Stimulated activated naive CD8-positive, alpha-beta T cell treated with anti-CD3 and anti-CD28 coated beads, Interleukin-15, amount 100 ng/mL, for 72 hours (primary cell): ENCODE measurements around the gene EGFR.
A peak's percentile ranks its signal among the peaks of the same experiment; 100 is the strongest.

Source experiments
- ATAC-seq: fragments of 150-1000 bp; cut with Tn5 transposase; 2 replicates; pipeline ENCODE4 v1.10.0; 2021; ENCODE audit warnings: mild to moderate bottlenecking, moderate library complexity
- DNase-seq, 2 donors: peaks; one replicate each; pipeline ENCODE4 v3.0.0; 2021 to 2022
- H3K27ac Mint-ChIP-seq, 2 donors: one replicate each; pipeline ENCODE4 v1.8.0; 2022; ENCODE audit warnings: mild to moderate bottlenecking in 2 of 2, mixed read lengths in 2 of 2, moderate library complexity in 2 of 2
- H3K27me3 Mint-ChIP-seq: one replicate; pipeline ENCODE4 v1.8.0; 2022; ENCODE audit warnings: mixed read lengths
- H3K4me1 Mint-ChIP-seq: one replicate; pipeline ENCODE4 v1.8.0; 2022; ENCODE audit warnings: mild to moderate bottlenecking, mixed read lengths
- H3K4me3 Mint-ChIP-seq, 2 donors: one replicate each; pipeline ENCODE4 v1.8.0; 2022; ENCODE audit warnings: mild to moderate bottlenecking in 2 of 2, mixed read lengths in 2 of 2, moderate library complexity in 1 of 2
- H3K9me3 Mint-ChIP-seq, 2 donors: one replicate each; pipeline ENCODE4 v1.8.0; 2022; ENCODE audit warnings: mixed read lengths in 2 of 2

EGFR gene

DNA sequence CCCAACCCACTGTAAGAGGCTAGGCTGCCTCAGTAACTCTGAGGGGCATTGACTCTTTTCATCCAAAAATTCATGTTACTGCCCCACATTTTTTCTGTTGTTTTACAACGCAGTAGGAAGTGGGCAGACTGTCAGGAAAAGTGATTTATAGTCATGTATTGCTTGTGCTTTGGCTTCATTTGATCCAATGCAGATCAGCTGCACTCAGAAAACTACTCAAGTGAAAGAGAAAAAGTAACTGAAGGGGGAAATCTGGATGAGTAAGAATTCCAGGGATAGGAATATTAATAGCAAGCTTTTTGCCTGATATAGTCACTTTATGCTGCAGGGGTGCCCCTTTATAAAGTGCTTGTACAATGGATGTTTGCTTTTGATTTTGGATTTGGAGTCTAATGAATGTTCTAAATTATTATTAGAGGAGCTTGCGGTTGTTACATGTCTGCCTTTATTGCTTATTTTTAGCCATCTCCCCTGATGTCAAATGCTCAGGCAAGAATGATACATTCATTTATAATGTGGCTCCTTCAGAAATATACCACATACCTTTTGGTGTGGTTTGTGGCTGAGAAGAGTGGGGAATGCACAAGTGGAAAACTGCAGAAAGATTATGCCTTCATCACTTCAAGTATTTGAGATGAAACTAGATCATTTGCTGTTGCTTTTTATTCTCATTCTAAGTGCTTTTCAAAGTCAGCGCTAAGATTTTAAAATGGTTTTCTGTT, 86.1 kb downstream of the EGFR start:
- no peaks in the 10 kb centered on the region for H3K9me3 Mint-ChIP-seq
- ATAC-seq (peak; percentile 33), DNase-seq (no peak)
- no peak overlapping the region for H3K4me3 Mint-ChIP-seq
- H3K27me3 Mint-ChIP-seq = peaks cover 68% of the 10 kb centered on the region
- no peak overlapping the region for H3K27ac Mint-ChIP-seq
- peaks cover 13% of the 10 kb centered on the region for H3K4me1 Mint-ChIP-seq

GRCh38 chr7:55105952-55106351, 87.1 kb downstream of the EGFR start:
- no peaks in the 10 kb centered on the region for H3K9me3 Mint-ChIP-seq
- no peak overlapping the region for H3K27ac Mint-ChIP-seq
- no peak for ATAC-seq
- no peak overlapping the region for H3K4me3 Mint-ChIP-seq
- H3K27me3 Mint-ChIP-seq = peaks cover 70% of the 10 kb centered on the region
- DNase-seq = no peak
- H3K4me1 Mint-ChIP-seq = peaks cover 13% of the 10 kb centered on the region

DNA sequence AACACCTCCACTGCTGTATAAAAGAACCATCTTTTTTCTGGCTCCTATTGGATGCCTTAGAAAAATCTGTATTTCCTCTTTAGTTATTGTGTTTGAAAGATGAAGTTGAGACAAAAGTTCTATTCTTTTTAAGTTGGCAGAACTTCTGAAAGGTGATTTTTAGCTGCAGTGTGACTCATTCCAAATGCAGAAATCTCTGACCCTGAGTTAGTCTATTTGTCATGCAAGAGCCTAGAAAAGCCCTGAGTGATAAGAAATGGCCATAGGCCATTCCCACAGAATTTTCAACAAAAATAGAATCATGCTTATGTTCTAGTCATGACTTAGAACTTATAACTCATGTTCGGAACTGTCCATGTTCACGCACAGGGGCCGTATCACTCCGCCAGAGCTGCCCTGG, 89.1 kb downstream of the EGFR start:
- Mint-ChIP-seq H3K4me3 (no peak overlapping the region), H3K9me3 (no peaks in the 10 kb centered on the region), H3K27ac (no peak overlapping the region), H3K4me1 (peaks cover 13% of the 10 kb centered on the region), H3K27me3 (peaks cover 65% of the 10 kb centered on the region)
- ATAC-seq = no peak
- no peak for DNase-seq

- DNase-seq (no peak), ATAC-seq (no peak)
- Mint-ChIP-seq H3K27me3 (peaks cover 67% of the 10 kb centered on the region), H3K9me3 (no peaks in the 10 kb centered on the region), H3K27ac (no peak overlapping the region), H3K4me1 (peaks cover 13% of the 10 kb centered on the region), H3K4me3 (no peak overlapping the region)
Measured at GRCh38 chr7:55108401-55108800, 89.6 kb downstream of the EGFR start.

DNA sequence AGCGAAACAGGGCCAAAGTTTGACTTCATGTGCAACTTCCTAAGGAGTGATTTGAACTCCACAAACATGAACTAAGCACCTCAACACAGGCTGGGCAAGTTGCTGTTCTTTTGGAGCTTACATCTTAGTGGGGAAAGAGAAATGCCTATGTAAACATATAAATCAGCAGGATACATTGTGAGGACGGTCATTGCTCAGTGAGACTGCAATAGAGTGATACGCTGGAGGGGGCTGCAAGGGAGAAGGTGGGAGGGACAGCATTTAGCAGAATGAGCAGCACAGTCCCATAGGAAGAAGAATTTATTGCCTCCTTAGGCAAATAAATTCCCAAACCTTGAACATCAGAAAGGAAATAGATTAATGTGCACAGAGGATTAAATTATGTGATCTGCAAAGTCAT, 90.0 kb downstream of the EGFR start:
- ATAC-seq (no peak), DNase-seq (no peak)
- no peak overlapping the region for H3K27ac Mint-ChIP-seq
- H3K4me1 Mint-ChIP-seq = peaks cover 13% of the 10 kb centered on the region
- H3K9me3 Mint-ChIP-seq = no peaks in the 10 kb centered on the region
- H3K4me3 Mint-ChIP-seq = no peak overlapping the region
- H3K27me3 Mint-ChIP-seq = peaks cover 70% of the 10 kb centered on the region

GRCh38 chr7:55109404-55110167, 90.8 kb downstream of the EGFR start:
- ATAC-seq (no peak), DNase-seq (no peak)
- Mint-ChIP-seq H3K4me1 (peaks cover 11% of the 10 kb centered on the region), H3K27ac (no peak overlapping the region), H3K9me3 (no peaks in the 10 kb centered on the region), H3K27me3 (peaks cover 70% of the 10 kb centered on the region), H3K4me3 (no peak overlapping the region)

- Mint-ChIP-seq H3K27ac (no peak overlapping the region), H3K4me3 (no peak overlapping the region), H3K4me1 (peaks cover 3% of the 10 kb centered on the region), H3K9me3 (no peaks in the 10 kb centered on the region), H3K27me3 (peaks cover 70% of the 10 kb centered on the region)
- ATAC-seq = no peak
- no peak for DNase-seq
Measured at GRCh38 chr7:55110282-55110992, 91.6 kb downstream of the EGFR start.

DNA sequence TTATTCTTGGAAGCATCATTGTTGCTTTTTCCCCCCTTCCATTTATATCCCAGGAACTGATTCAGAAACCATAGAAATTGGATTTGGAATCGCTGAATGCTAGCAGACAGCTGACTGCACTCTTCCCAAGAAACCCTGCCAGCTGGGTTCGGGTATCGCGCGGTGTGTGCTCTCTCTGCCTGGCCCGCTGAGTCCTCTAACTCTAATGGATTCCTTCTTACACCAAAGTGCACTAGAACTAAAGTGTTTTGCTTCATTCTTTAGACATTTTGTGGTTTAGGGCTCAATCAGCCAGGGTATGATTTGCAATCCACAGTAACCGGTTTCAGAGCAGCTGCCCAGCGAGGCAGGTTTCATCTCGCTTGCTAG, 92.2 kb downstream of the EGFR start:
- Mint-ChIP-seq H3K9me3 (no peaks in the 10 kb centered on the region), H3K4me3 (no peak overlapping the region), H3K27me3 (peaks cover 74% of the 10 kb centered on the region), H3K4me1 (no peaks in the 10 kb centered on the region), H3K27ac (no peak overlapping the region)
- no peak for ATAC-seq
- no peak for DNase-seq

DNA sequence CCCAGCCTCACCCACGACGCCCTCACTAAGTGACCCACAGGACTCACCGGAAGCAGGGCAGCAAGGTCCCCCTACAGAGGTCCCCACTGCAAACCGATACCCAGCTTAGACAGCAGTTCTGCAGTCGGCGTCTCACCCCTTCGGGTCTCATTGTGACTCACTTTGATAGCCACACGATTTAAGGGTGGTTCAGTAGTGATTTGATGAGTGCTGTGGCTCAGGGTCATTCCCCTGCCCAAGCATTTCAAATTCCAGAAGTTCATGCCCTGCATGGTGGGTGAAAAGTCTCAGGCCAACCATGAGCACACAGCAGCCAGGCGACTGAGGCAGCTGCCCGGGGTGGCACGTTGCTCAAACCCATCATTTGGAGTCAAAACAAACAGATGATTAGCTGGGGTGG, 93.2 kb downstream of the EGFR start:
- DNase-seq (no peak), ATAC-seq (no peak)
- H3K27me3 Mint-ChIP-seq = peaks cover 70% of the 10 kb centered on the region
- no peaks in the 10 kb centered on the region for H3K4me1 Mint-ChIP-seq
- H3K4me3 Mint-ChIP-seq = no peak overlapping the region
- H3K27ac Mint-ChIP-seq = no peak overlapping the region
- H3K9me3 Mint-ChIP-seq = no peaks in the 10 kb centered on the region

- ATAC-seq = no peak
Measured at GRCh38 chr7:55113760-55114540, 95.1 kb downstream of the EGFR start.

DNA sequence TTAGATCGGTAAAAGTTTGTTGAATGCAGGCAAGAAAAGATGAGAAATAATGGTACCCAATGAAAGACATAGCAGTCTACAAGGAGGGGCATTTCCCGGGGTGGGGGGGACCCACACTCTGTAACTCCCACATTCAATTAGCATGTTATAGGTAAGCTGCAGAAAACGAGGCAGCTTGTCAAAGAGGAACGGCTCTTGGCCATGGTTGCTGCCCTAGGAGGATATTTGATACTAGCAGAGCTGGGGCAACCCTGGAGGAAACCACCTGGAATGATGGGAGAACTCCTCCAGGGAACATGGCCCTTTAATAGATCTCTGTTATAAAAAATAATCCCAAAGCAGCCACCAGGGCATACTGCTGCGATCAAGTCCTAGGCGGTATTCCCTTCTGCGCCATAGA, 98.5 kb downstream of the EGFR start:
- ATAC-seq = no peak

More at GRCh38 chr7:55113760-55114540, 95.1 kb downstream of the EGFR start:
- peaks cover 59% of the 10 kb centered on the region for H3K27me3 Mint-ChIP-seq
- H3K4me1 Mint-ChIP-seq = no peaks in the 10 kb centered on the region
- no peaks in the 10 kb centered on the region for H3K9me3 Mint-ChIP-seq
- DNase-seq = no peak
- no peak overlapping the region for H3K4me3 Mint-ChIP-seq
- H3K27ac Mint-ChIP-seq = no peak overlapping the region

GRCh38 chr7:55118426-55118825, 99.6 kb downstream of the EGFR start:
- Mint-ChIP-seq H3K4me1 (no peaks in the 10 kb centered on the region), H3K27me3 (peaks cover 40% of the 10 kb centered on the region), H3K4me3 (no peak overlapping the region), H3K9me3 (no peaks in the 10 kb centered on the region), H3K27ac (no peak overlapping the region)
- DNase-seq (no peak), ATAC-seq (no peak)

More for the DNA sequence above, 98.5 kb downstream of the EGFR start:
- H3K27me3 Mint-ChIP-seq = peaks cover 45% of the 10 kb centered on the region
- no peak overlapping the region for H3K27ac Mint-ChIP-seq
- DNase-seq = no peak
- H3K4me3 Mint-ChIP-seq = no peak overlapping the region
- H3K4me1 Mint-ChIP-seq = no peaks in the 10 kb centered on the region
- H3K9me3 Mint-ChIP-seq = no peaks in the 10 kb centered on the region

GRCh38 chr7:55119571-55119970, 100.8 kb downstream of the EGFR start:
- Mint-ChIP-seq H3K9me3 (no peaks in the 10 kb centered on the region), H3K4me1 (no peaks in the 10 kb centered on the region), H3K27me3 (peaks cover 37% of the 10 kb centered on the region), H3K4me3 (no peak overlapping the region), H3K27ac (no peak overlapping the region)
- ATAC-seq (peak; percentile 36), DNase-seq (no peak)

DNA sequence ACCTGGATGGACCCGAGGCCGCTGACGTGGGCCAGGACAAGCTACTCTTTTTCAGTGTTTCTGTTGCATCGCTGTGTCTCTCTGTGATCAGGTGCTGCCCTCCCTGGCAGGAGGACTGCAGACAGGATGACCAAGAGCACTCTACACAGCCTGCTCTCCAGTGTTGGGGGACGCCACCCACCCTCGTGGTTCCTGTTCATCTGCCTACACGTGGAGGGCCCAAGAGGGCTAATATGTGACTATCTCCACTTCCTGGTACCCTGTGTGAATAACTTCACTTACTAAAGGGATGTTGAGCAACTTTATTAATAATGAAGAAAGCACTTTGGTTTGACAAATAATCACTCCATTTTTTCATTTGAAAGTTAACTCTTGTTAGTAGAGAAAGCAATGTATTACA, 101.3 kb downstream of the EGFR start:
- no peaks in the 10 kb centered on the region for H3K4me1 Mint-ChIP-seq
- no peaks in the 10 kb centered on the region for H3K9me3 Mint-ChIP-seq
- peaks cover 37% of the 10 kb centered on the region for H3K27me3 Mint-ChIP-seq
- no peak overlapping the region for H3K27ac Mint-ChIP-seq
- no peak overlapping the region for H3K4me3 Mint-ChIP-seq
- no peak for DNase-seq
- ATAC-seq = peak; percentile 20

- Mint-ChIP-seq H3K27ac (no peak overlapping the region), H3K4me1 (no peaks in the 10 kb centered on the region), H3K9me3 (no peaks in the 10 kb centered on the region), H3K4me3 (no peak overlapping the region), H3K27me3 (peaks cover 38% of the 10 kb centered on the region)
- ATAC-seq (no peak), DNase-seq (no peak)
Measured at GRCh38 chr7:55120501-55121198, 101.8 kb downstream of the EGFR start.
